VCaP (cell line): ENCODE measurements around the gene PLD2.

ENCODE experiments used
- H3K27ac ChIP-seq: fragments of 450-650 bp; 2 replicates; pipeline ENCODE4 v1.5.1; 2017
- TF ChIP-seq, protein P1 (sequence below): fragments of 450-650 bp; conservative IDR thresholded peaks from 2 replicates; pipeline ENCODE4 v1.5.1; 2017; ENCODE audit warnings: mild to moderate bottlenecking, moderate library complexity

PLD2 gene

DNA sequence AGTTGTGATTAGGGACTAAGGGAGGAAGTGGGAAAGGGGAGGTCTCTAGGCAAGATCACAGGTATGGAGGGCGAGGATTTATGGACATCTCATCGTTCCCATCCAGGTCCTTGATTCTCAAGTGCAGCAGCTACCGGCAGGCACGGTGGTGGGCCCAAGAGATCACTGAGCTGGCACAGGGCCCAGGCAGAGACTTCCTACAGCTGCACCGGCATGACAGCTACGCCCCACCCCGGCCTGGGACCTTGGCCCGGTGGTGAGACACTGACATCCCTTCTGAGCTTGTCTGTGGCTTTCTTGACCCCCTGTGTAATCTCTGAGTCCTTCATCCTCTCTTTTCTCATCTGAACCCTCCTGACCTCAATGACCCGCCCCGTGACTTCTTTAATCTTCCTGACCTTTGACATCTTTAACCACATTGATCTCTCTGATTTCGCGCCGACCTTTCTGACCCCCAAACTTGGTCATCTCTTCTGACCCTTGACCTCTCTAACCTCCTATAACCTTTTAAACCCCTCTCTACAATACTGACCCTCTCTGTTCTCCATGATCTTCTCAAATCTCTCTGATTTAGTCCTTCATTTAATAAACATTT is 3.8 kb downstream of the PLD2 start:
- H3K27ac ChIP-seq = no peak overlapping the region
- TF ChIP-seq, protein P1, sequence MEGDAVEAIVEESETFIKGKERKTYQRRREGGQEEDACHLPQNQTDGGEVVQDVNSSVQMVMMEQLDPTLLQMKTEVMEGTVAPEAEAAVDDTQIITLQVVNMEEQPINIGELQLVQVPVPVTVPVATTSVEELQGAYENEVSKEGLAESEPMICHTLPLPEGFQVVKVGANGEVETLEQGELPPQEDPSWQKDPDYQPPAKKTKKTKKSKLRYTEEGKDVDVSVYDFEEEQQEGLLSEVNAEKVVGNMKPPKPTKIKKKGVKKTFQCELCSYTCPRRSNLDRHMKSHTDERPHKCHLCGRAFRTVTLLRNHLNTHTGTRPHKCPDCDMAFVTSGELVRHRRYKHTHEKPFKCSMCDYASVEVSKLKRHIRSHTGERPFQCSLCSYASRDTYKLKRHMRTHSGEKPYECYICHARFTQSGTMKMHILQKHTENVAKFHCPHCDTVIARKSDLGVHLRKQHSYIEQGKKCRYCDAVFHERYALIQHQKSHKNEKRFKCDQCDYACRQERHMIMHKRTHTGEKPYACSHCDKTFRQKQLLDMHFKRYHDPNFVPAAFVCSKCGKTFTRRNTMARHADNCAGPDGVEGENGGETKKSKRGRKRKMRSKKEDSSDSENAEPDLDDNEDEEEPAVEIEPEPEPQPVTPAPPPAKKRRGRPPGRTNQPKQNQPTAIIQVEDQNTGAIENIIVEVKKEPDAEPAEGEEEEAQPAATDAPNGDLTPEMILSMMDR = no peak

DNA sequence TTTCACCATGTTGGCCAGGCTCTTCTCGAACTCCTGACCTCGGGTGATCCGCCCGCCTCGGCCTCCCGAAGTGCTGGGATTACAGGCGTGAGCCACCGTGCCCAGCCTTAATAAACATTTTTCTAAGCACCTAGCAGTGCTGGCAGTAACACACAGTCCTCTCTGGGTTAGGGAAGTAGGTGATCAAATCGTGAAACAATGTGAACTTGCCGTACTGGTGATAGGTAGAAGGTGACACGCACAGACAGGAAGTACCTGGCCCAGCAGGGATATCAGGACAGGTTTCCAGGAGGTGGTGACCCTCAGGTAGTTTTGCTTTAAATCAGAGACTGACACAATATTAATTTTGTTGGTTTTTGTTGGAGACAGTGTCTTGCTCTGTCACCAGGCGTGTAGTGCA is 4.5 kb downstream of the PLD2 start:
- H3K27ac ChIP-seq = no peak overlapping the region
- TF ChIP-seq, protein P1 = no peak

DNA sequence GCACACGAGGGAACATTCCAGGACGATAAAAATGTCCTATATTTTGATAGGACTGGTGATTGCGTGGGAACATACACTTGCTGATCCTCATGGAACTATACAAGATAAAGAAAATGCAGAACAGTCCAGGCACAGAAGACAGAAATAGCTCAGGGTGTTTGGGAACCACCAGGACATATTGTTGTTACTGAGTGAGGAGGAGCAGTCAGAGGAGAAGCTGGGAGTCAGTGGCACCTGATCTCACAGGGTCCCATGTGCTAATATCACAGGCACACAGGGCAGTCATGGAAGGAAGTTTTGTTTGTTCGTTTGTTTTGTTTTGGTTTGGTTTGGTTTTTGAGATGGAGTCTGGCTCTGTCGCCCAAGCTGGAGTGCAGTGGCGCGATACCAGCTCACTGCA is 5.7 kb downstream of the PLD2 start:
- no peak overlapping the region for H3K27ac ChIP-seq
- TF ChIP-seq, protein P1 = no peak

DNA sequence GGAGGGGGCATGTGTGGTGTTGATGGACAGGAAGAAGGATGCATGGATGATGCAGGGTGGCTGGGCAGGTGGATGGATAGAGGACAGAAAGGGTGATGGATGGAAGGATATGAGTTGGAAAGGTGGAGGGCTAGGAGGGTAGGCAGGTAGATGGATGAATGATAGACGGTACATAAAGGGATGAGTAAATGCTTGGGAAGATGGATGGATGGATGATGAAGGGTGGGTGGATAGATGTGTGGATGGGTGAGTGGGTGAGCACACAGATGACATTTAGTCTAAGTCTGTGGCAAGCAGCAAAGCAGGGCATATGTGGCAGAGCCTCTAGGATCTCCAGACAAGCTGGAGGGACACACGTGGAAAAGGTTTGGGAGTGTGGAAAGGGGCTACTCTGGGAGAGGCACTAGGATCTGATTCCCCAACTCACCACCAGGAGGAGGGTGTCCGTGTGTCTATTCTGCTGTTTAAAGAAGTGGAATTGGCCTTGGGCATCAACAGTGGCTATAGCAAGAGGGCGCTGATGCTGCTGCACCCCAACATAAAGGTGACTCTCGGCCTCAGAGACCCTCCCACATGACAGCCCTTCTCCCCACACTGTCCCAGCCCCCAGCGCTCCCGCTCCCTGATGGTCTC is 8.2 kb downstream of the PLD2 start:
- TF ChIP-seq, protein P1 = no peak; the same call in 1 of the 2 replicates
- no peak overlapping the region for H3K27ac ChIP-seq

DNA sequence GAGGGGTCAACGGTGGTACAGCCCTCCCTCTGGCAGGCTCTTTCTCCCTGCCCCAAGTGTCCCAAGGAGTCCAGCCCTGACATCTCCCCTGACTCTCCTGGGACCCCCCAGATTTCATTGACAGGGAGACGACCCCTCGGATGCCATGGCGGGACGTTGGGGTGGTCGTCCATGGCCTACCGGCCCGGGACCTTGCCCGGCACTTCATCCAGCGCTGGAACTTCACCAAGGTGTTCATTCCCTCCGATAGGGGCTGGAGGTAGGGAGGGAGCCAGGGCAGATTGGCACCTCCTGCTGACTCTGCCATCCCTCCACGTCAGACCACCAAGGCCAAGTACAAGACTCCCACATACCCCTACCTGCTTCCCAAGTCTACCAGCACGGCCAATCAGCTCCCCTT is 9.9 kb downstream of the PLD2 start:
- no peak overlapping the region for H3K27ac ChIP-seq
- TF ChIP-seq, protein P1 = no peak

DNA sequence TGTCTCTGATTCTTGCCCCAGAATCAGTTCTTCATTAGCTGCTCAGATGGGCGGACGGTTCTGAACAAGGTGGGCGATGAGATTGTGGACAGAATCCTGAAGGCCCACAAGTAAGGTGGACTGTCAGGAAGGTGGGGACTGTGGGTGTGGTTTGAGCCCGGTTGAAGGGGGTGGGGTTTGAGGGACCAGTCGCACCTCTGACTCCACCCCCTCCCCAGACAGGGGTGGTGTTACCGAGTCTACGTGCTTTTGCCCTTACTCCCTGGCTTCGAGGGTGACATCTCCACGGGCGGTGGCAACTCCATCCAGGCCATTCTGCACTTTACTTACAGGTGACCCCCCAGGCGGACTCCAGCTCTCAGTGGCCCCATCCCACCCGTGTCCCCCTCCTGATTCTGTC is 11.3 kb downstream of the PLD2 start:
- no peak overlapping the region for H3K27ac ChIP-seq
- TF ChIP-seq, protein P1 = no peak

DNA sequence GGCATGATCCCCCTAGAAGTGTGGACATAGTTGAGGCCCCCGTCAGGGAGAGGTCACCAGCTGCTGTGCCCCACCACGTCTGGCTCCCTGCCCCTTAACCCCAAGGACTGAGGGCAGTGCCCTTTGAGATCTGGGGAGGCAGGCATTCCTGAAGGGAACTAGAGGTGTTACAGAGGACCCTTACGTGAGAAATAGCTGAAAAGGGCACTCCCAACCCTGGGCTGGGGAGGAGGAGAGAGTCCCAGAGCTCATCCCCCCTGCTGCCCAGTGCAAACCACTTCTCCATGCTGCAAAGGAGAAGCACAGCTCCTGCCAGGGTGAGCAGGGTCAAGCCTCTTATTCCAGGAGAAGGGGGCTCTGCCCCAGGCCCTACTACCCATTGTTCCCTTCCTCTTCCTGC is 15.9 kb downstream of the PLD2 start:
- TF ChIP-seq, protein P1 = no peak

More for the DNA sequence above, 15.9 kb downstream of the PLD2 start:
- no peak overlapping the region for H3K27ac ChIP-seq
